ENCODE results near the gene CDIP1.

DNA sequence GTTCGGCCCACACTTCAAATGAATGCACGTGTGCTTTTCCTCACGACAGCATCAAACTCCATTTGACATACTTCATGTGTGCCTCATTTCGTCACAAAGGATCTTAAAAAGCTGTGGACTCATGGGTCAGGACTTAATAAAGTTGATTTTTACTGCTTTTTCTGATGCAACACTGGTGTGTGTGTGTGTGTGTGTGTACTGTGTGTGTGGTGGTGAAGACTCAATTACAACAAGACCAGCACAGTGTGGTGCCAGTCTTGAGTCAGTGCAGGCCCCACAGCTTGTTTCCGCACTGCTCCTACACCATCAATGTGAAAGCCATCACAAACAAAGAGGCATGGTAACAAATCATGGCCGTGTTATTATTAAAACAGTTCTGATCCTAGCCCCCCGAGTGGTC, 17.7 kb downstream of the CDIP1 start:
- TF ChIP-seq, protein P1, sequence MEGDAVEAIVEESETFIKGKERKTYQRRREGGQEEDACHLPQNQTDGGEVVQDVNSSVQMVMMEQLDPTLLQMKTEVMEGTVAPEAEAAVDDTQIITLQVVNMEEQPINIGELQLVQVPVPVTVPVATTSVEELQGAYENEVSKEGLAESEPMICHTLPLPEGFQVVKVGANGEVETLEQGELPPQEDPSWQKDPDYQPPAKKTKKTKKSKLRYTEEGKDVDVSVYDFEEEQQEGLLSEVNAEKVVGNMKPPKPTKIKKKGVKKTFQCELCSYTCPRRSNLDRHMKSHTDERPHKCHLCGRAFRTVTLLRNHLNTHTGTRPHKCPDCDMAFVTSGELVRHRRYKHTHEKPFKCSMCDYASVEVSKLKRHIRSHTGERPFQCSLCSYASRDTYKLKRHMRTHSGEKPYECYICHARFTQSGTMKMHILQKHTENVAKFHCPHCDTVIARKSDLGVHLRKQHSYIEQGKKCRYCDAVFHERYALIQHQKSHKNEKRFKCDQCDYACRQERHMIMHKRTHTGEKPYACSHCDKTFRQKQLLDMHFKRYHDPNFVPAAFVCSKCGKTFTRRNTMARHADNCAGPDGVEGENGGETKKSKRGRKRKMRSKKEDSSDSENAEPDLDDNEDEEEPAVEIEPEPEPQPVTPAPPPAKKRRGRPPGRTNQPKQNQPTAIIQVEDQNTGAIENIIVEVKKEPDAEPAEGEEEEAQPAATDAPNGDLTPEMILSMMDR (IDR thresholded peaks at IDR 0.05 in 4 of 5, conservative IDR thresholded peaks at IDR 0.05 in 1 of 5) = no peak
- TF ChIP-seq POLR2A (IDR thresholded peaks at IDR 0.05) = no peak
